WTC11 (cell line): Measurements from ENCODE around the gene SOX14. TPM values are rescaled to one million over a fixed set of nuclear protein-coding genes. Genes with fewer than 3 reads are reported as not detected.

ENCODE experiments used
- ATAC-seq: fragments of 200-7000 bp; cut with Tn5 transposase; 2 replicates; pipeline ENCODE4 v1.10.0; 2021; ENCODE audit warnings: mild to moderate bottlenecking, moderate library complexity
- CTCF ChIA-PET: fragments of 300-600 bp; sonication (Branson Sonifier 250); formaldehyde crosslinking; loops from one replicate; lab custom pipeline; 2021; ENCODE audit warnings: antibody characterized with exemption; lab: Charles Lee
- POLR2A ChIA-PET: fragments of 350-600 bp; sonication (Branson Sonifier 250); formaldehyde crosslinking; loops from one replicate; lab custom pipeline; 2021; ENCODE audit warnings: antibody characterized with exemption; lab: Charles Lee
- DNase-seq: peaks from one replicate; pipeline ENCODE4 v3.0.0; 2021; ENCODE audit warnings: low spot score
- H3K27ac Mint-ChIP-seq: 2 replicates; pipeline ENCODE4 v1.8.0; 2021; ENCODE audit warnings: mixed read lengths
- H3K27me3 Mint-ChIP-seq: 2 replicates; pipeline ENCODE4 v1.8.0; 2021; ENCODE audit warnings: low read depth, mild to moderate bottlenecking, moderate library complexity, mixed read lengths
- H3K36me3 Mint-ChIP-seq: 2 replicates; pipeline ENCODE4 v1.8.0; 2021; ENCODE audit warnings: mixed read lengths
- H3K4me1 Mint-ChIP-seq: 2 replicates; pipeline ENCODE4 v1.8.0; 2022; ENCODE audit warnings: mixed read lengths
- H3K4me3 Mint-ChIP-seq: 2 replicates; pipeline ENCODE4 v1.8.0; 2021; ENCODE audit warnings: mild to moderate bottlenecking, moderate library complexity, mixed read lengths
- H3K9me3 Mint-ChIP-seq: 2 replicates; pipeline ENCODE4 v1.8.0; 2021; ENCODE audit warnings: mixed read lengths
- ATF1 ChIP-seq: sonication (generic); formaldehyde crosslinking; IDR thresholded peaks from 2 replicates; pipeline ENCODE4 v1.8.1; 2023; ENCODE audit warnings: mild to moderate bottlenecking, moderate library complexity, missing genetic modification reagents
- ATF2 ChIP-seq: sonication (generic); formaldehyde crosslinking; IDR thresholded peaks from 2 replicates; pipeline ENCODE4 v1.8.1; 2022; ENCODE audit warnings: low read depth, missing genetic modification reagents, borderline replicate concordance
- ATF3 ChIP-seq: sonication (generic); formaldehyde crosslinking; conservative IDR thresholded peaks from 2 replicates; pipeline ENCODE4 v1.8.1; 2022; ENCODE audit warnings: mild to moderate bottlenecking, missing genetic modification reagents
- CREB1 ChIP-seq: sonication (generic); formaldehyde crosslinking; IDR thresholded peaks from 2 replicates; pipeline ENCODE4 v1.8.0; 2023; ENCODE audit warnings: mild to moderate bottlenecking, missing genetic modification reagents
- ERG ChIP-seq: fragments of 250-450 bp; sonication (Bioruptor Pico); IDR thresholded peaks from 2 replicates; pipeline ENCODE4 v1.8.0; 2021; ENCODE audit warnings: mild to moderate bottlenecking
- FOXJ3 ChIP-seq: sonication (generic); formaldehyde crosslinking; IDR thresholded peaks from 2 replicates; pipeline ENCODE4 v1.9.0; 2021; ENCODE audit warnings: missing genetic modification reagents, mild to moderate bottlenecking, borderline replicate concordance
- FOXP1 ChIP-seq: sonication (generic); formaldehyde crosslinking; IDR thresholded peaks from 2 replicates; pipeline ENCODE4 v1.8.0; 2022; ENCODE audit warnings: missing genetic modification reagents, mild to moderate bottlenecking, moderate library complexity, borderline replicate concordance
- JAZF1 ChIP-seq: fragments of 250-450 bp; sonication (Bioruptor Pico); IDR thresholded peaks from 2 replicates; pipeline ENCODE4 v1.9.0; 2021; ENCODE audit warnings: moderate library complexity, mild to moderate bottlenecking, inconsistent platforms
- MYBL2 ChIP-seq: sonication (generic); formaldehyde crosslinking; IDR thresholded peaks from 2 replicates; pipeline ENCODE4 v1.8.1; 2023; ENCODE audit warnings: mild to moderate bottlenecking, moderate library complexity, missing genetic modification reagents
- PRRX2 ChIP-seq: fragments of 250-450 bp; sonication (Bioruptor Pico); IDR thresholded peaks from 2 replicates; pipeline ENCODE4 v1.8.0; 2021; ENCODE audit warnings: mild to moderate bottlenecking
- TEAD1 ChIP-seq: sonication (generic); formaldehyde crosslinking; IDR thresholded peaks from 2 replicates; pipeline ENCODE4 v1.8.0; 2022; ENCODE audit warnings: mild to moderate bottlenecking, missing genetic modification reagents
- ZBTB21 ChIP-seq: sonication (generic); formaldehyde crosslinking; IDR thresholded peaks from 2 replicates; pipeline ENCODE4 v1.8.1; 2023; ENCODE audit warnings: mild to moderate bottlenecking, missing genetic modification reagents, borderline replicate concordance
- ZNF532 ChIP-seq: fragments of 250-450 bp; sonication (Bioruptor Pico); IDR thresholded peaks from 2 replicates; pipeline ENCODE4 v1.9.0; 2021; ENCODE audit warnings: mild to moderate bottlenecking, borderline replicate concordance
- ZNF671 ChIP-seq: fragments of 250-450 bp; sonication (Bioruptor Pico); IDR thresholded peaks from 2 replicates; pipeline ENCODE4 v1.8.0; 2021; ENCODE audit warnings: mild to moderate bottlenecking
- total RNA-seq: library from RNA; stranded (reverse); gene quantifications from 3 replicates; pipeline ENCODE4 v1.2.3, GENCODE V29; 2021
- TF ChIP-seq, protein P1 (sequence below): sonication (generic); formaldehyde crosslinking; IDR thresholded peaks from 2 replicates; pipeline ENCODE4 v1.8.0; 2022; ENCODE audit warnings: mild to moderate bottlenecking, missing genetic modification reagents
- TF ChIP-seq, protein P2 (sequence below): fragments of 250-450 bp; sonication (Bioruptor Pico); IDR thresholded peaks from 2 replicates; pipeline ENCODE4 v1.9.0; 2021; ENCODE audit warnings: mild to moderate bottlenecking

Gene SOX14
- total RNA-seq, 1 experiment from 2014 or later, result 0.70 TPM

- peaks cover 100% of the 10 kb centered on the region for H3K27me3 Mint-ChIP-seq
- H3K4me1 Mint-ChIP-seq, result peaks cover 72% of the 10 kb centered on the region
- peak overlapping the region; percentile 82 for H3K4me3 Mint-ChIP-seq
- ChIA-PET CTCF (interaction anchor here (1.1 to 1.2 kb wide), 2 partner anchors 53 to 208 kb away, joined by 5 read pairs; no protein-coding TSS in a partner anchor), POLR2A (no interaction called here)
- H3K36me3 Mint-ChIP-seq, result no peaks in the 10 kb centered on the region
- ATAC-seq (no peak), DNase-seq (peak; percentile 28)
- H3K9me3 Mint-ChIP-seq, result no peaks in the 10 kb centered on the region
- TF ChIP-seq JAZF1 (CRISPR knock-in tag), result no peak
- no peak for TF ChIP-seq ZNF671 (CRISPR knock-in tag)
- no peak for TF ChIP-seq ZNF532
- no peak for TF ChIP-seq ATF1
- H3K27ac Mint-ChIP-seq, result no peak overlapping the region
Observed at GRCh38 chr3:137762674-137763593, 1.2 kb upstream of the SOX14 start.

GRCh38 chr3:137763594-137763938 is 549 bp upstream of the SOX14 start:
- Mint-ChIP-seq H3K4me1 (peaks cover 76% of the 10 kb centered on the region), H3K27ac (no peak overlapping the region), H3K4me3 (peak overlapping the region; percentile 82), H3K9me3 (no peaks in the 10 kb centered on the region), H3K27me3 (peaks cover 100% of the 10 kb centered on the region), H3K36me3 (no peaks in the 10 kb centered on the region)
- TF ChIP-seq FOXJ3 (no peak), ZBTB21 (no peak)
- ChIA-PET POLR2A (no interaction called here), CTCF (interaction anchor here (1.6 kb wide), 1 partner anchor 29 kb away, joined by 3 read pairs; no protein-coding TSS in a partner anchor)
- ATAC-seq (no peak), DNase-seq (peak; percentile 35)

- ChIA-PET CTCF (interaction anchor here (1.6 kb wide), 1 partner anchor 28 kb away, joined by 3 read pairs; no protein-coding TSS in a partner anchor), POLR2A (no interaction called here)
- Mint-ChIP-seq H3K27ac (no peak overlapping the region), H3K9me3 (no peaks in the 10 kb centered on the region), H3K4me3 (peak overlapping the region; percentile 82), H3K4me1 (peaks cover 84% of the 10 kb centered on the region), H3K27me3 (peaks cover 100% of the 10 kb centered on the region), H3K36me3 (no peaks in the 10 kb centered on the region)
- DNase-seq, result peak; percentile 31
- no peak for ATAC-seq
- TF ChIP-seq, protein P1, sequence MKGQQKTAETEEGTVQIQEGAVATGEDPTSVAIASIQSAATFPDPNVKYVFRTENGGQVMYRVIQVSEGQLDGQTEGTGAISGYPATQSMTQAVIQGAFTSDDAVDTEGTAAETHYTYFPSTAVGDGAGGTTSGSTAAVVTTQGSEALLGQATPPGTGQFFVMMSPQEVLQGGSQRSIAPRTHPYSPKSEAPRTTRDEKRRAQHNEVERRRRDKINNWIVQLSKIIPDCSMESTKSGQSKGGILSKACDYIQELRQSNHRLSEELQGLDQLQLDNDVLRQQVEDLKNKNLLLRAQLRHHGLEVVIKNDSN (CRISPR knock-in tag), result no peak
- TF ChIP-seq PRRX2 (CRISPR knock-in tag) (no peak), MYBL2 (no peak), TEAD1 (CRISPR knock-in tag) (no peak), ATF2 (no peak), FOXP1 (CRISPR knock-in tag) (no peak), ATF3 (CRISPR knock-in tag) (no peak), CREB1 (CRISPR knock-in tag) (no peak), ERG (no peak)
- TF ChIP-seq, protein P2, sequence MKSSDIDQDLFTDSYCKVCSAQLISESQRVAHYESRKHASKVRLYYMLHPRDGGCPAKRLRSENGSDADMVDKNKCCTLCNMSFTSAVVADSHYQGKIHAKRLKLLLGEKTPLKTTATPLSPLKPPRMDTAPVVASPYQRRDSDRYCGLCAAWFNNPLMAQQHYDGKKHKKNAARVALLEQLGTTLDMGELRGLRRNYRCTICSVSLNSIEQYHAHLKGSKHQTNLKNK, result no peak
Observed at GRCh38 chr3:137764563-137765309, 621 bp downstream of the SOX14 start.
